Measurements from ENCODE around the gene EFHD1.

DNA sequence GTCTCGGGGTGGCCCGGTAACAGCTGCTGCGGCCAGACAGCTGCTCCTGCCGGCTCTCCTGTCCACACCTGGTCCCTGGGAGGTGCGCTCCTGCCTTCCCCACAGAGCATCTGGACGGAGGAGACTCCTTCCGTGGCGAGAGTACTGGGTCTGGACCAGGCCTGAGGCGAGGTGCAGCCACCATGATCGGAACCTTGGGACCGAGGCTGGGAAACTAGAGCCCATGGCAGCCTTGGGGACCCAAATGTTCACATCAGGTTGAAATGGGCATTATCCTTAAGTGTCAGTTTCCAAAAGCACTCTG, 64.4 kb downstream of the EFHD1 start:
- no peak for TF ChIP-seq CTCF (IDR thresholded peaks at IDR 0.05)
- TF ChIP-seq ZFX (IDR thresholded peaks at IDR 0.05; ENCODE audit: borderline replicate concordance): no peak
